Transverse colon (tissue), 3 donors: Measurements from ENCODE around the gene ANKRD34C.

ENCODE experiments used
- POLR2A ChIP-seq: fragments of 450-650 bp; IDR thresholded peaks from one replicate; pipeline ENCODE4 v1.6.1; 2016; ENCODE audit warnings: antibody characterized with exemption, mild to moderate bottlenecking, moderate library complexity
- TF ChIP-seq, protein P1 (sequence below), 5 experiments: fragments of 200-600 bp in 3 of 5; fragments of 450-650 bp in 2 of 5; sonication (generic) in 3 of 5; IDR thresholded peaks; 1 replicate in 2 of 5; 2 replicates in 3 of 5; pipeline ENCODE4 v1.5.1; 2016 to 2017; ENCODE audit warnings: antibody characterized with exemption in 5 of 5, inconsistent platforms in 3 of 5, mild to moderate bottlenecking in 2 of 5, moderate library complexity in 1 of 5

DNA sequence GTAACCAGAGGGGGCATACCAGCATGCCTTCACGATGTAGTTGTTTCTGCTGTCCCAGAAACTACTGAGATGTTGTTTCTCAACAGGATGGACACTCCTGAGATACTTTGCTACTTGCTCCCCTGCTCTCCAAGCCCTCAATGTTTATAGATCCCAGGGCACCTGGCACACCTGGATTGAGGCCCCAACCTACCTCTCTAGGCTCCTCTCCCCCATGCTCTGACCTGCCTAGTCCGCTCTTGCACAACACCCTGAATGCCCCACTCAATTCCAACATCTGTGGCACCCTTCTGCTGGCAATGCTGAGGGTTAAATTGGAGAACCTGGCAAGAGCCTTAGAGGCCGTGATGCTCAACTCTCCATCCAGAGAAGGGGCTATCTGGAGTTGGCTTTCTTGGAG is 42.5 kb upstream of the ANKRD34C start:
- TF ChIP-seq POLR2A, result no peak
- TF ChIP-seq, protein P1, sequence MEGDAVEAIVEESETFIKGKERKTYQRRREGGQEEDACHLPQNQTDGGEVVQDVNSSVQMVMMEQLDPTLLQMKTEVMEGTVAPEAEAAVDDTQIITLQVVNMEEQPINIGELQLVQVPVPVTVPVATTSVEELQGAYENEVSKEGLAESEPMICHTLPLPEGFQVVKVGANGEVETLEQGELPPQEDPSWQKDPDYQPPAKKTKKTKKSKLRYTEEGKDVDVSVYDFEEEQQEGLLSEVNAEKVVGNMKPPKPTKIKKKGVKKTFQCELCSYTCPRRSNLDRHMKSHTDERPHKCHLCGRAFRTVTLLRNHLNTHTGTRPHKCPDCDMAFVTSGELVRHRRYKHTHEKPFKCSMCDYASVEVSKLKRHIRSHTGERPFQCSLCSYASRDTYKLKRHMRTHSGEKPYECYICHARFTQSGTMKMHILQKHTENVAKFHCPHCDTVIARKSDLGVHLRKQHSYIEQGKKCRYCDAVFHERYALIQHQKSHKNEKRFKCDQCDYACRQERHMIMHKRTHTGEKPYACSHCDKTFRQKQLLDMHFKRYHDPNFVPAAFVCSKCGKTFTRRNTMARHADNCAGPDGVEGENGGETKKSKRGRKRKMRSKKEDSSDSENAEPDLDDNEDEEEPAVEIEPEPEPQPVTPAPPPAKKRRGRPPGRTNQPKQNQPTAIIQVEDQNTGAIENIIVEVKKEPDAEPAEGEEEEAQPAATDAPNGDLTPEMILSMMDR (IDR thresholded peaks at IDR 0.05), result no peak
